AG09309 (cell line): Measurements from ENCODE around the gene EVPL.

Experiments used
- DNase-seq: peaks from one replicate; pipeline ENCODE4 v3.0.0-alpha.2; 2010; ENCODE audit warnings: low read depth
- H3K4me3 ChIP-seq: 2 replicates; pipeline ENCODE4 v1.5.1; 2011; ENCODE audit warnings: mild to moderate bottlenecking, low read depth, low read length, moderate library complexity; ENCODE audit not compliant: control insufficient read depth
- TF ChIP-seq, protein P1 (sequence below): IDR thresholded peaks from 2 replicates; pipeline ENCODE4 v1.5.1; 2011; ENCODE audit warnings: mild to moderate bottlenecking, low read depth, low read length, inconsistent platforms; ENCODE audit not compliant: insufficient read depth, control insufficient read depth; ENCODE audit errors: missing control alignments

EVPL gene

DNA sequence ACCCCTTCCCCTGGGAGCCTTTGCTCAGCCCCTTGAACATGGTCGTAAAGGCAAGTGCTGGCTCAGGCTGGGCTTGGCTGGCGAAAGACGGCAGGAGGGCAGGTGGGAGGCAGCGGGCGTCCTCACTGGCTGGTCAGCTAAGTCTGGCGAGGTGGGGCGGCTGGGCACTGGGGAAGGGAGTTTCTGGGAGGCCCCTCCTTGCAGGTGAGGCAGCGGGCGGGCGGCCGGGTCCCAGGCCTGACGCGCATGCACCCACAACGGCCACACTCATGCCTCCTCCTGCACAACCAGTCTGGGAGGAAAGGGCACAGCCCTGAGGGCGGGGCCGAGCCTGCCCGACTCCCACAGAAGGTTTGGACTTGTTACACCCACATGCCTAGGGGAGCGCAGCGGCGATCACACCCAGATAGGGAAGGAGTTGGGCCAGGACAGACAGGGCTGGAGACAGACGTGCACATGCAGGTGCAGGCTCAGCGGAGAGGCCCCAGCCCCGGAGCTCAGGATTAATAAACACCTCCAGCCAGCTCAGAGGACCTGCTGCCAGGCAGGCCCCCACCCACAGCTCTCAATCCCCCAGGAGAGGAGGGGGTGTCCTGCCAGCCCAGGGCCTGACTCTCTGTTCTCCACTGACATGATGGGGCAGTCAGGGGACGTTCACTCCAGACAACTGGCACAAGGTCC, at the start of gene EVPL:
EVPL (minus strand) TSS at position 148 of the 681 bp plus-strand sequence; CDS start at position 40, 108 bp downstream.
- TF ChIP-seq, protein P1, sequence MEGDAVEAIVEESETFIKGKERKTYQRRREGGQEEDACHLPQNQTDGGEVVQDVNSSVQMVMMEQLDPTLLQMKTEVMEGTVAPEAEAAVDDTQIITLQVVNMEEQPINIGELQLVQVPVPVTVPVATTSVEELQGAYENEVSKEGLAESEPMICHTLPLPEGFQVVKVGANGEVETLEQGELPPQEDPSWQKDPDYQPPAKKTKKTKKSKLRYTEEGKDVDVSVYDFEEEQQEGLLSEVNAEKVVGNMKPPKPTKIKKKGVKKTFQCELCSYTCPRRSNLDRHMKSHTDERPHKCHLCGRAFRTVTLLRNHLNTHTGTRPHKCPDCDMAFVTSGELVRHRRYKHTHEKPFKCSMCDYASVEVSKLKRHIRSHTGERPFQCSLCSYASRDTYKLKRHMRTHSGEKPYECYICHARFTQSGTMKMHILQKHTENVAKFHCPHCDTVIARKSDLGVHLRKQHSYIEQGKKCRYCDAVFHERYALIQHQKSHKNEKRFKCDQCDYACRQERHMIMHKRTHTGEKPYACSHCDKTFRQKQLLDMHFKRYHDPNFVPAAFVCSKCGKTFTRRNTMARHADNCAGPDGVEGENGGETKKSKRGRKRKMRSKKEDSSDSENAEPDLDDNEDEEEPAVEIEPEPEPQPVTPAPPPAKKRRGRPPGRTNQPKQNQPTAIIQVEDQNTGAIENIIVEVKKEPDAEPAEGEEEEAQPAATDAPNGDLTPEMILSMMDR = no peak
- H3K4me3 ChIP-seq = no peak within 1 kb of the TSS
- DNase-seq = no peak

DNA sequence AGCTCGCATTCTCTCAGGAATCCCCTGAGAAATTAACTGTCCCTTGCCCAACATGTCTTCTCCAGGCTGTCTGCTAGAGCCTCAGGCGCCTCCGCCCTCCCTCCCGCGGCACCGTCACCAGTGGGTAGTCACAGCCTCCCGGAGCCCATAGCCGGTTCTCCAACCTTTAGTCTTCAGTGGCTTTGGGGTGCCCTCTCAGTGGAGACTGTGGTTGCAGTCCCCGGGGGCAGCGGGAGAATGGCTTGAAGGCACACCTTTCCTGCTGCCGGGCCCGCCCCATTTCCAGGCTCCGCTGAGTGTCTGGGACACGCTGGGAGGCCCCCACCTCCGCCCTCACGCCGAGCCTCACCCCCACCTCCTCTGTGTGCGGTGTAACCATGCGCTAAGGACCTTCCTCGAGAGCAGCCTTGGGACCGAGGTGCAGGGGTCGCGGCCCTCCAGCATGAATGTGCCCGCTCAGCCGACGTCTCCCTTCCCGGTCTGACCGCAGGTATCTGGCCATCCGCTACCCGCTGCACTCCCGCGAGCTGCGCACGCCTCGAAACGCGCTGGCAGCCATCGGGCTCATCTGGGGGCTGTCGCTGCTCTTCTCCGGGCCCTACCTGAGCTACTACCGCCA, 49.1 kb upstream of the EVPL start:
- TF ChIP-seq, protein P1 = no peak
- H3K4me3 ChIP-seq = no peak overlapping the region
- DNase-seq = no peak

DNA sequence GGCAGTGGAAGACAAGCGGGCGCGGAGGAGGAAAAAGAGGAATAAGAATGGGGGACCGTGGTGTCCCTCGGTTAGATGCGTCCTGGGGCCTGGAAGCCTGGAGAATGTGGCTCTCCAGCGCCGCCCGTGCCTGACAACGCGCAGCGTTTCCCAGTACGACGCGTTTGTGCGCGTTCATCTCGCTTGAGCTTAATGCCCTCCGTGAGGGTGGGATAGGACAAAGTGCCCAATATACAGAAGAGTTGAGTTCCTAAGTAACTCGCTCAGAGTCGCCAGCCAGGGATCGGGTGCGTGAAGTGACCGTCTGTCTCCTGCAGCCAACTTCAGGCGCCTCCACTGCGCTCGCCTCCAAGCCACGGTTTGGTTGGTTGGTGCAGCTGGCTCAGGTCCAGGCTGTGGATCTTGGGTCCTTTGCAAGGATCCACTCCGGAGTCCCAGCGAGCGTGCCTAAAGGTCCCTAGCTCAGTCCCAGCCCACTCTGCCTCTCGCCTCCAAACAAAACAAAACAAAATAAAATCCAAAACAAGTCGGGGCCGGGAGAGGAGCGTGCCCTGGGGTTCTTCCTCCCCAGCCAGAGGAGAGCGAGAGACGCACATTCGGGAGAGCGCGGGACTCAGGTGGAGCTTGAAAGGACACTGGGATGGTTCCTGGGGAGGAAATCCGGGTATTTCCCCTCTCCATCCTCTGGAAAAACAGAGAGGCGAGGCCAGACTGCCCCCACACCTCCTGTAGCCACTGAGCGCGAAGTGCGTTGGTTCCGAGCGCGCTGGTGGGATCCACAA, 48.4 kb upstream of the EVPL start:
- no peak overlapping the region for H3K4me3 ChIP-seq
- DNase-seq = no peak
- TF ChIP-seq, protein P1 = no peak

DNA sequence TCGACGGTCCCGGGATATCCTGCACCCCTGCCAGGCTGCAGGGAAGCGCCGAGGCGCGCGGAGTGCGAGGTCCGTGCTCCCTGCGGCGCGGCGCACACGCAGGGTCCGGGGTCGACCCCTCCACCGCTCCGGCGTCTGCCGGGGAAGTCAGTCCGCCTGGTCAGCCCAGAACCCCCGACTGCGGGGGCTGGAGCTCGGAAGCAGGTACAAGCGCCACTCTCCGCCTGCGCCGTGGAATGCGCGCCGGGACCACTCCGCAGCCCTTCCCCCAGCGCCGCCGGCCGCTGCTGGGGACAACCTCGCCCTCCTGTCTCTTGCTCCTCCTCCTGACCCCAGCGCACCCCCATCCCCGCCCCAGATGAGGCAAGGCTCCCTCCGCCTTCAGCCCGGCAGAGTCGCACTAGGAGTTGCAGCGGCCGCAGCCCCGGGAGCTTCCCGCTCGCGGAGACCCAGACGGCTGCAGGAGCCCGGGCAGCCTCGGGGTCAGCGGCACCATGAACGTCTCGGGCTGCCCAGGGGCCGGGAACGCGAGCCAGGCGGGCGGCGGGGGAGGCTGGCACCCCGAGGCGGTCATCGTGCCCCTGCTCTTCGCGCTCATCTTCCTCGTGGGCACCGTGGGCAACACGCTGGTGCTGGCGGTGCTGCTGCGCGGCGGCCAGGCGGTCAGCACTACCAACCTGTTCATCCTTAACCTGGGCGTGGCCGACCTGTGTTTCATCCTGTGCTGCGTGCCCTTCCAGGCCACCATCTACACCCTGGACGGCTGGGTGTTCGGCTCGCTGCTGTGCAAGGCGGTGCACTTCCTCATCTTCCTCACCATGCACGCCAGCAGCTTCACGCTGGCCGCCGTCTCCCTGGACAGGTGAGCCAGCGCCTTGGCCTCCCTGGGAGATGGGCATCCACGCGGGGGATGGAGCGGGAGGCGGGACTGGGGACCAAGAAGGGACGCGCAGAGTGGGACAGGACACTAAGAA, 47.6 kb upstream of the EVPL start, which contains the start of gene GALR2:
GALR2 (plus strand) TSS at position 392 of the 974 bp plus-strand sequence; CDS start at position 495, 103 bp downstream.
- H3K4me3 ChIP-seq = no peak within 1 kb of the TSS
- no peak for DNase-seq
- TF ChIP-seq, protein P1 = no peak

DNA sequence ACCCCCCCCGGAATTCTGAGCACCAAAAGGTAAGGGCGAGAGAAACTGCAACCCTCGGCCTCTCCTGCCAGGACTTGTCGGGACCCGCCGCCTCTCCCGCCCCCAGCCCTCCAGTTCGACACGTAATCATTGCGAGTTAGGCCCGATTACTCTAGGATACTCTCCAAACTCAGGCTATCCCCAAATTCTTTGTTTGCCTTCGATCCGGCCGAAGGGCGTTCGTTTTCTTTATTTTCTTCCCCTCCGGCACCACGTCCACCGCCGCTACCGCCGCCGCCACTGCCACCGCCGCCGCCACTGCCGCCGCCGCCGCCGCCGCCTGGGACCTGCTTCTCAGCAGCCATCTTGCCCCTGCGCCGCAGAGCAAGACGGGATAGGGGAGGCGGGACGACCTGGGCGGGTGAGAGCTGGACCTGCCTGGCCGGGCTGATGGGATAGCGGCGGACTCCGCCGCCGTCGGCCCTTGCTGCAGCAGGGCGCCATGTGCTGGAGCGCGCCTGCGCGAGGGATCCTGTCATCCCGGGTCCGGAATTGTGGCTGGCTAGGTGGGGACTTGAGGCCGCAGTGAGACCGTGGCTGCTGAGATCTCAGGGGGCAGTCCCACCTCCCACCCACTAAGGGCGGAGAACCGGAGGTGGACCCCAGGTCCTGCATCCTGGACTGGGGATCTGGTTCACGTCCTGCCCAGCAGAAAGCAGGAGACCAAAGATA, 45.2 kb upstream of the EVPL start, which contains the start of gene SRP68:
SRP68 (minus strand) TSS at position 370 of the 711 bp plus-strand sequence; CDS start at position 344, 26 bp downstream.
- DNase-seq = peak; percentile 58
- TF ChIP-seq, protein P1 = no peak
- peak within 1 kb of the TSS; percentile 97 for H3K4me3 ChIP-seq
